Small intestine (tissue), 7 donors: ENCODE results near the gene L2HGDH. TPM values are rescaled to one million over a fixed set of nuclear protein-coding genes. Genes with fewer than 3 reads are reported as not detected.

Experiments used
- DNase-seq, 2 donors: peaks; one replicate each; pipeline versions ENCODE4 v3.0.0 to v3.0.0-alpha.2; 2013
- FAIRE-seq: peaks from 2 replicates; lab custom pipeline; 2012; peaks lifted over from hg19 to GRCh38; lab: Jason Lieb, UNC
- H3K27ac ChIP-seq, 3 donors: one replicate each; pipeline ENCODE4 v1.5.1; 2013; ENCODE audit warnings: low read length in 2 of 3, mild to moderate bottlenecking in 2 of 3, control low read depth in 1 of 3, inconsistent platforms in 1 of 3, low read depth in 1 of 3, moderate library complexity in 1 of 3
- H3K27me3 ChIP-seq, 3 donors: one replicate each; pipeline ENCODE4 v1.6.1; 2013; ENCODE audit warnings: low read length in 3 of 3, inconsistent platforms in 1 of 3; ENCODE audit not compliant: control insufficient read depth in 3 of 3, insufficient read depth in 3 of 3
- H3K36me3 ChIP-seq, 3 donors: one replicate each; pipeline ENCODE4 v1.6.1; 2013; ENCODE audit warnings: low read length in 3 of 3, inconsistent platforms in 1 of 3, low read depth in 1 of 3, mild to moderate bottlenecking in 1 of 3, moderate library complexity in 1 of 3; ENCODE audit not compliant: control insufficient read depth in 3 of 3, insufficient read depth in 2 of 3
- H3K4me1 ChIP-seq, 3 donors: one replicate each; pipeline ENCODE4 v1.6.1; 2013; ENCODE audit warnings: low read length in 2 of 3, inconsistent platforms in 1 of 3, low read depth in 1 of 3, mild to moderate bottlenecking in 1 of 3, moderate library complexity in 1 of 3; ENCODE audit not compliant: control insufficient read depth in 3 of 3, insufficient read depth in 2 of 3
- H3K4me3 ChIP-seq, 3 donors: one replicate each; pipeline ENCODE4 v1.5.1; 2013; ENCODE audit warnings: low read length in 3 of 3, control low read depth in 1 of 3, inconsistent platforms in 1 of 3, low read depth in 1 of 3, mild to moderate bottlenecking in 1 of 3, moderate library complexity in 1 of 3
- H3K9me3 ChIP-seq, 2 donors: one replicate each; pipeline ENCODE4 v1.6.1; 2013; ENCODE audit warnings: low read depth in 1 of 2, low read length in 1 of 2; ENCODE audit not compliant: control insufficient read depth in 2 of 2, insufficient read depth in 1 of 2
- WGBS, 3 donors: extraction: QIAGEN DNeasy Blood & Tissue Kit; methylation state at CpG; one replicate each; pipeline ENCODE4 v1.1.7; 2013; 5-methylcytosine and 5-hydroxymethylcytosine counted together
- polyA plus RNA-seq, 4 donors: library from polyadenylated mRNA; stranded (reverse) in 3 of 4; unstranded in 1 of 4; fragments of 200-250 nt in 3 of 4; fragments of 120-200 nt in 1 of 4; gene quantifications; one replicate each; pipeline versions ENCODE4 v1.2.1 to v1.2.3, GENCODE V29; 2013
- donor health status: healthy with polysubstance abuse.
- donor health status: control.
- donor health status: control.
- donor health status: Bipolar disorder and iron deficiency.
- donor health status: healthy.

L2HGDH gene
- polyA plus RNA-seq, 4 donors = 1.1 to 8.4 (median 4.8) TPM

GRCh38 chr14:50242096-50242495 lies 69.9 kb downstream of the L2HGDH start:
- Histone ChIP-seq H3K4me1 (peaks cover 0 to 2% (median 1%) of the 10 kb centered on the region in 3 donors), H3K27ac (no peak overlapping the region), H3K36me3 (peaks cover 0 to 7% (median 0%) of the 10 kb centered on the region in 3 donors), H3K9me3 (no peaks in the 10 kb centered on the region), H3K4me3 (no peak overlapping the region), H3K27me3 (no peaks in the 10 kb centered on the region)
- 97 to 100% (median 100%) methylated on average over 1 of the region's 1 CpG for WGBS, 3 donors
- no peak for FAIRE-seq
- no peak for DNase-seq

- peaks cover 0 to 4% (median 2%) of the 10 kb centered on the region in 3 donors for H3K4me1 ChIP-seq
- WGBS, 3 donors = 15 to 22% (median 20%) methylated on average over 3 of the region's 3 CpGs
- no peaks in the 10 kb centered on the region for H3K9me3 ChIP-seq
- H3K27ac ChIP-seq = no peak overlapping the region
- H3K36me3 ChIP-seq = no peaks in the 10 kb centered on the region
- H3K27me3 ChIP-seq = no peaks in the 10 kb centered on the region
- peak in 1 of 2 donors; percentile 39 for DNase-seq
- no peak overlapping the region for H3K4me3 ChIP-seq
- no peak for FAIRE-seq
These were observed 74.6 kb downstream of the L2HGDH start for GRCh38 chr14:50237427-50237826.

GRCh38 chr14:50233951-50234250 lies 78.1 kb downstream of the L2HGDH start:
- Histone ChIP-seq H3K27me3 (no peaks in the 10 kb centered on the region), H3K36me3 (no peaks in the 10 kb centered on the region), H3K4me3 (no peak overlapping the region), H3K4me1 (peaks cover 0 to 8% (median 6%) of the 10 kb centered on the region in 3 donors), H3K9me3 (no peaks in the 10 kb centered on the region), H3K27ac (no peak overlapping the region)
- FAIRE-seq = no peak
- 65 to 86% (median 76%) methylated on average over 4 of the region's 4 CpGs for WGBS, 3 donors
- DNase-seq = no peak

GRCh38 chr14:50233166-50233950 lies 78.7 kb downstream of the L2HGDH start:
- H3K4me1 ChIP-seq = peaks cover 0 to 12% (median 11%) of the 10 kb centered on the region in 3 donors
- no peaks in the 10 kb centered on the region for H3K36me3 ChIP-seq
- H3K27me3 ChIP-seq = no peaks in the 10 kb centered on the region
- H3K4me3 ChIP-seq = no peak overlapping the region
- DNase-seq (no peak), FAIRE-seq (no peak)
- WGBS, 3 donors = 80 to 82% (median 81%) methylated on average over 14 of the region's 14 CpGs
- no peaks in the 10 kb centered on the region for H3K9me3 ChIP-seq
- no peak overlapping the region for H3K27ac ChIP-seq

- H3K36me3 ChIP-seq = peaks cover 0 to 3% (median 0%) of the 10 kb centered on the region in 3 donors
- 43 to 48% (median 44%) methylated on average over 13 of the region's 13 CpGs for WGBS, 3 donors
- H3K4me3 ChIP-seq = peak overlapping the region; percentile 82 to 98 (median 96)
- DNase-seq (no peak), FAIRE-seq (no peak)
- H3K27me3 ChIP-seq = no peaks in the 10 kb centered on the region
- no peaks in the 10 kb centered on the region for H3K9me3 ChIP-seq
- peak overlapping the region; percentile 94 to 99 (median 99) for H3K27ac ChIP-seq
- peaks cover 0 to 11% (median 11%) of the 10 kb centered on the region in 3 donors for H3K4me1 ChIP-seq
These were observed 79.8 kb downstream of the L2HGDH start for GRCh38 chr14:50232276-50232642.

- 0 to 1% (median 1%) methylated on average over 53 to 90 of the region's 90 CpGs for WGBS, 3 donors
- no peaks in the 10 kb centered on the region for H3K27me3 ChIP-seq
- H3K9me3 ChIP-seq = no peaks in the 10 kb centered on the region
- peaks cover 0 to 11% (median 7%) of the 10 kb centered on the region in 3 donors for H3K4me1 ChIP-seq
- DNase-seq (peak; percentile 89 to 96), FAIRE-seq (no peak)
- peak within 1 kb of the TSS; percentile 99 for H3K27ac ChIP-seq
- H3K4me3 ChIP-seq = peak within 1 kb of the TSS; percentile 96 to 98 (median 97)
- peaks cover 0 to 3% (median 0%) of the 10 kb centered on the region in 3 donors for H3K36me3 ChIP-seq
These were observed 80.4 kb downstream of the L2HGDH start, which contains the start of gene SOS2 for GRCh38 chr14:50231475-50232275. Gene SOS2 (minus strand): TSS chr14:50231578. CDS start chr14:50231283, 295 bp downstream.

GRCh38 chr14:50230701-50231474 lies 81.1 kb downstream of the L2HGDH start:
- WGBS, 3 donors = 0 to 1% (median 0%) methylated on average over 49 to 64 of the region's 64 CpGs
- Histone ChIP-seq H3K36me3 (peaks cover 0 to 3% (median 0%) of the 10 kb centered on the region in 3 donors), H3K27me3 (no peaks in the 10 kb centered on the region), H3K4me1 (peaks cover 2 to 13% (median 9%) of the 10 kb centered on the region in 3 donors), H3K4me3 (peak overlapping the region; percentile 96 to 98 (median 97)), H3K9me3 (no peaks in the 10 kb centered on the region), H3K27ac (peak overlapping the region; percentile 99)
- FAIRE-seq = no peak
- DNase-seq = peak; percentile 74 to 86

GRCh38 chr14:50230401-50230700 lies 81.7 kb downstream of the L2HGDH start:
- Histone ChIP-seq H3K4me1 (peaks cover 2 to 14% (median 12%) of the 10 kb centered on the region in 3 donors), H3K27ac (peak overlapping the region; percentile 99), H3K9me3 (no peaks in the 10 kb centered on the region), H3K36me3 (peaks cover 0 to 3% (median 0%) of the 10 kb centered on the region in 3 donors), H3K4me3 (peak overlapping the region; percentile 96 to 98 (median 97)), H3K27me3 (no peaks in the 10 kb centered on the region)
- no peak for FAIRE-seq
- DNase-seq = no peak
- 2 to 3% (median 3%) methylated on average over 6 of the region's 6 CpGs for WGBS, 3 donors
